Measurements from ENCODE around the gene IGSF8. TPM values are rescaled to one million over a fixed set of nuclear protein-coding genes. Genes with fewer than 3 reads are reported as not detected.

Gene IGSF8
- total RNA-seq, 1 experiment from 2014 or later, result 35.6 TPM

DNA sequence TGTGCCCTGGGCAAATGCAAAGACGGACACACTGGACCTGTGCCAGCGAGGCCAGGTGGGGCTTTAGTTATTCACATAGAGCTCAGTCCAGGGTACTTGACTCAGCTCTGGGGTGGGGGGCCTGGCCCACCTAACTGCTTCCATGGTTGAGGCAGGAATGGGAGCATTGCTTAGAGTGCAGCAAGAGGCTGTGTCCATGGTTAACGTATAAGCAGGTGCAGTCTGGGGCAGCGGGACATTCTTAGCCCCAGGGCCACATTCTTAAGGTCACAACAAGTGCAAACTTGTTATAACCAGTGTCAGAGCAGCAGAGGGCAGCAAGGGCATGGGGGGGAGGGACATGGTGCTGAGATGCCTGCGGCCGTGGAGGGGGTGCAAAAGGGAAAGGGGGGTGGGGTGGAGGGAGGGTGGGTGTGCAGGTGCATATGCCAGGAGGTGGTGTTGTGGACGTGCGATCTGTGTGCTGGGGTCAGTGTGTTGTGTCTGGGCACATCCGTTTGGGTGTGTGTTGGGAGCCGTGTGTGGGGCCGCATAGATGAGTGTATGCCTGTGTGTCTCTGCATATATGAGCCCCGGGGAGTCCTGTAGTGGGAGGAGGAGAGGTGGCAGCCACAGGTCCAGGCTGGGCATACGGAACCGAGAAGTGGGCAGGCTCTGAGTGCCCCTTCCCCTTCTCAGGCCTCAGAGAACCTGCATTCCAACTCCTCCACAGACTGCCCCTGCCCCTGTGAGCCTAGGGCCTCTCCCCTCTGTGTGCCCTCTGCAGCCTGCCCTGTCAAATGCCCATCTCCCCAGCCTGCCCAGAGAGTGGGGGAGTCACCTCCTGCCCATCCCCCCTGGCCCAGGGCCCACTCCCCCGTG, 36.8 kb downstream of the IGSF8 start:
- H3K9me2 ChIP-seq (ENCODE audit: insufficient read depth), result no peaks in the 10 kb centered on the region
- no peak overlapping the region for H3K4me3 ChIP-seq (replicated peaks in 1 of 2; ENCODE audit: low read depth in 1 of 2, low read length in 2 of 2)
- DNase-seq (ENCODE audit: low read depth, low spot score) (no peak), ATAC-seq (0 out of 2 replicates have a peak, but pooled peaks have one; percentile 29)
- no peaks in the 10 kb centered on the region for H3K36me3 ChIP-seq (ENCODE audit: control insufficient read depth in 1 of 2, insufficient read depth in 2 of 2, low read length in 2 of 2)
- POLR2A ChIA-PET, result no interaction called here
- no peak overlapping the region for H3K9ac ChIP-seq (ENCODE audit: low read length)
- H4K20me1 ChIP-seq (ENCODE audit: insufficient read depth), result no peaks in the 10 kb centered on the region
- H3K9me3 ChIP-seq (ENCODE audit: control insufficient read depth in 1 of 2, insufficient read depth in 1 of 2, low read depth in 1 of 2, low read length in 2 of 2), result no peaks in the 10 kb centered on the region
- TF ChIP-seq POLR2AphosphoS5 (IDR thresholded peaks at IDR 0.05; ENCODE audit: low read depth, low read length), result no peak
- RAD21 ChIA-PET (ENCODE audit: low non-redundant PET in 1 of 2, low total read pairs in 2 of 2, uncharacterized antibody in 2 of 2, unreplicated experiment in 2 of 2), result no interaction called here
- H3K79me2 ChIP-seq (ENCODE audit: insufficient read depth, low read length), result no peaks in the 10 kb centered on the region
- CTCF ChIA-PET, result interaction anchor here (2.2 to 6.1 kb wide), 2 partner anchors 15 to 18 kb away, joined by 7 to 33 read pairs; partner anchors contain the start of gene KCNJ9
- H3K27me3 ChIP-seq (ENCODE audit: insufficient read depth, low read length), result no peaks in the 10 kb centered on the region
- H3K4me2 ChIP-seq (ENCODE audit: low read length), result no peak overlapping the region
- no peak overlapping the region for H3K27ac ChIP-seq (ENCODE audit: low read depth, low read length)
- intact Hi-C loops (cut with micrococcal nuclease), result no loop called here
- no TSS peak for BruUV-seq (replicated peaks)
- H3K4me1 ChIP-seq (ENCODE audit: control insufficient read depth in 1 of 2, insufficient read depth in 2 of 2, low read length in 2 of 2), result peaks cover 0 to 3% of the 10 kb centered on the region in 2 experiments; a peak in 1 of 4 replicates
- H2AFZ ChIP-seq (ENCODE audit: low read depth, low read length, poor library complexity, severe bottlenecking), result no peak overlapping the region

DNA sequence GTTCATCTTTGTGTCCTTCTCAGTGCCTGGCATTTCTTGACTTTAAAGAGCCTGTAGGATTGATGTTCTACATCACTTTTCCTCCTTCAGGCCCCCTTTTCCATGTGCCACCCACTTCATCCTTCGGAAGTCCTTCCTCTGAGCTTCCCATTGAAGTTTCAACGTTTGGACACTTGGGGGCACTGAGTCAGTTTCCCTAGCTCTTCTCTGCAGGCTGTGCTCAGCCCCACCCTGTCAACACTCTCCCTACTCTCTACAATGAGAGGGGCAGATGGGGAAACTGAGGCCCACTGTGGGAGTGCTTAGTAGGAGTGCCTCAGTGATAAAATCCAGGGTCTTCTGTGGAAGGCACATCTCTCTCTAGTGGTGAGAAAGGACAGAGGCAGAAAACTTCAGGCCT, 40.3 kb downstream of the IGSF8 start:
- H3K27me3 ChIP-seq (ENCODE audit: insufficient read depth, low read length), result peaks cover 8% of the 10 kb centered on the region
- POLR2A ChIA-PET, result no interaction called here
- ATAC-seq (peak; percentile 87), DNase-seq (ENCODE audit: low read depth, low spot score) (no peak)
- intact Hi-C loops (cut with micrococcal nuclease), result no loop called here
- CTCF ChIA-PET, result interaction anchor here (0.6 to 6.1 kb wide), 11 partner anchors 9 to 319 kb away, joined by 3 to 33 read pairs (median 4); partner anchors contain the start of gene KCNJ9
- H2AFZ ChIP-seq (ENCODE audit: low read depth, low read length, poor library complexity, severe bottlenecking), result no peak overlapping the region
- no TSS peak for BruUV-seq (replicated peaks)
- no peak overlapping the region for H3K4me3 ChIP-seq (replicated peaks in 1 of 2; ENCODE audit: low read depth in 1 of 2, low read length in 2 of 2)
- H3K79me2 ChIP-seq (ENCODE audit: insufficient read depth, low read length), result no peaks in the 10 kb centered on the region
- H3K9me2 ChIP-seq (ENCODE audit: insufficient read depth), result no peaks in the 10 kb centered on the region
- H3K36me3 ChIP-seq (ENCODE audit: control insufficient read depth in 1 of 2, insufficient read depth in 2 of 2, low read length in 2 of 2), result no peaks in the 10 kb centered on the region
- H3K27ac ChIP-seq (ENCODE audit: low read depth, low read length), result no peak overlapping the region
- H3K9me3 ChIP-seq (ENCODE audit: control insufficient read depth in 1 of 2, insufficient read depth in 1 of 2, low read depth in 1 of 2, low read length in 2 of 2), result no peaks in the 10 kb centered on the region
- H4K20me1 ChIP-seq (ENCODE audit: insufficient read depth), result no peaks in the 10 kb centered on the region
- RAD21 ChIA-PET (ENCODE audit: low non-redundant PET in 1 of 2, low total read pairs in 2 of 2, uncharacterized antibody in 2 of 2, unreplicated experiment in 2 of 2), result interaction anchor here (1.2 to 1.5 kb wide), 2 partner anchors 20 to 21 kb away, joined by 4 to 7 read pairs; no protein-coding TSS in a partner anchor
- no peak overlapping the region for H3K9ac ChIP-seq (ENCODE audit: low read length)
- no peak overlapping the region for H3K4me2 ChIP-seq (ENCODE audit: low read length)
- H3K4me1 ChIP-seq (ENCODE audit: control insufficient read depth in 1 of 2, insufficient read depth in 2 of 2, low read length in 2 of 2), result peaks cover 0 to 3% of the 10 kb centered on the region in 2 experiments; a peak in 1 of 4 replicates
- no peak for TF ChIP-seq ZNF274 (IDR thresholded peaks at IDR 0.05; ENCODE audit: low read depth, low read length)
- TF ChIP-seq POLR2AphosphoS5 (IDR thresholded peaks at IDR 0.05; ENCODE audit: low read depth, low read length), result no peak
- no peak for TF ChIP-seq EZH2phosphoT487 (IDR thresholded peaks at IDR 0.05; ENCODE audit: borderline replicate concordance)
- no peak for TF ChIP-seq EZH2 (IDR thresholded peaks at IDR 0.05)
- no peak for TF ChIP-seq CEBPB (IDR thresholded peaks at IDR 0.05; ENCODE audit: low read depth)
- TF ChIP-seq, protein P1, sequence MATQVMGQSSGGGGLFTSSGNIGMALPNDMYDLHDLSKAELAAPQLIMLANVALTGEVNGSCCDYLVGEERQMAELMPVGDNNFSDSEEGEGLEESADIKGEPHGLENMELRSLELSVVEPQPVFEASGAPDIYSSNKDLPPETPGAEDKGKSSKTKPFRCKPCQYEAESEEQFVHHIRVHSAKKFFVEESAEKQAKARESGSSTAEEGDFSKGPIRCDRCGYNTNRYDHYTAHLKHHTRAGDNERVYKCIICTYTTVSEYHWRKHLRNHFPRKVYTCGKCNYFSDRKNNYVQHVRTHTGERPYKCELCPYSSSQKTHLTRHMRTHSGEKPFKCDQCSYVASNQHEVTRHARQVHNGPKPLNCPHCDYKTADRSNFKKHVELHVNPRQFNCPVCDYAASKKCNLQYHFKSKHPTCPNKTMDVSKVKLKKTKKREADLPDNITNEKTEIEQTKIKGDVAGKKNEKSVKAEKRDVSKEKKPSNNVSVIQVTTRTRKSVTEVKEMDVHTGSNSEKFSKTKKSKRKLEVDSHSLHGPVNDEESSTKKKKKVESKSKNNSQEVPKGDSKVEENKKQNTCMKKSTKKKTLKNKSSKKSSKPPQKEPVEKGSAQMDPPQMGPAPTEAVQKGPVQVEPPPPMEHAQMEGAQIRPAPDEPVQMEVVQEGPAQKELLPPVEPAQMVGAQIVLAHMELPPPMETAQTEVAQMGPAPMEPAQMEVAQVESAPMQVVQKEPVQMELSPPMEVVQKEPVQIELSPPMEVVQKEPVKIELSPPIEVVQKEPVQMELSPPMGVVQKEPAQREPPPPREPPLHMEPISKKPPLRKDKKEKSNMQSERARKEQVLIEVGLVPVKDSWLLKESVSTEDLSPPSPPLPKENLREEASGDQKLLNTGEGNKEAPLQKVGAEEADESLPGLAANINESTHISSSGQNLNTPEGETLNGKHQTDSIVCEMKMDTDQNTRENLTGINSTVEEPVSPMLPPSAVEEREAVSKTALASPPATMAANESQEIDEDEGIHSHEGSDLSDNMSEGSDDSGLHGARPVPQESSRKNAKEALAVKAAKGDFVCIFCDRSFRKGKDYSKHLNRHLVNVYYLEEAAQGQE (IDR thresholded peaks at IDR 0.05; ENCODE audit: low read depth), result no peak
- TF ChIP-seq TCF7L2 (IDR thresholded peaks at IDR 0.05; ENCODE audit: borderline replicate concordance, extremely low read depth, insufficient read depth, insufficient read length), result no peak
- peak; percentile 32; the same call in 1 of the 2 replicates for TF ChIP-seq RAD21 (IDR thresholded peaks at IDR 0.05; ENCODE audit: low read depth)
- TF ChIP-seq, protein P2, sequence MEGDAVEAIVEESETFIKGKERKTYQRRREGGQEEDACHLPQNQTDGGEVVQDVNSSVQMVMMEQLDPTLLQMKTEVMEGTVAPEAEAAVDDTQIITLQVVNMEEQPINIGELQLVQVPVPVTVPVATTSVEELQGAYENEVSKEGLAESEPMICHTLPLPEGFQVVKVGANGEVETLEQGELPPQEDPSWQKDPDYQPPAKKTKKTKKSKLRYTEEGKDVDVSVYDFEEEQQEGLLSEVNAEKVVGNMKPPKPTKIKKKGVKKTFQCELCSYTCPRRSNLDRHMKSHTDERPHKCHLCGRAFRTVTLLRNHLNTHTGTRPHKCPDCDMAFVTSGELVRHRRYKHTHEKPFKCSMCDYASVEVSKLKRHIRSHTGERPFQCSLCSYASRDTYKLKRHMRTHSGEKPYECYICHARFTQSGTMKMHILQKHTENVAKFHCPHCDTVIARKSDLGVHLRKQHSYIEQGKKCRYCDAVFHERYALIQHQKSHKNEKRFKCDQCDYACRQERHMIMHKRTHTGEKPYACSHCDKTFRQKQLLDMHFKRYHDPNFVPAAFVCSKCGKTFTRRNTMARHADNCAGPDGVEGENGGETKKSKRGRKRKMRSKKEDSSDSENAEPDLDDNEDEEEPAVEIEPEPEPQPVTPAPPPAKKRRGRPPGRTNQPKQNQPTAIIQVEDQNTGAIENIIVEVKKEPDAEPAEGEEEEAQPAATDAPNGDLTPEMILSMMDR (IDR thresholded peaks at IDR 0.05 in 2 of 3, conservative IDR thresholded peaks at IDR 0.05 in 1 of 3; ENCODE audit: borderline replicate concordance in 1 of 3, insufficient read depth in 1 of 3, low read depth in 2 of 3, low read length in 2 of 3), result peak; percentile 37 to 51 (median 46); a peak in 5 of 6 replicates
- TF ChIP-seq POLR2A (IDR thresholded peaks at IDR 0.05; ENCODE audit: borderline replicate concordance, extremely low read depth, insufficient read depth, insufficient read length), result no peak
- no peak for TF ChIP-seq YY1 (IDR thresholded peaks at IDR 0.05; ENCODE audit: extremely low read depth, insufficient replicate concordance, low read depth, low read length)
- no peak for TF ChIP-seq JUND (IDR thresholded peaks at IDR 0.05)
